Thyroid gland (tissue), 4 donors: ENCODE measurements around the gene DYNC1H1. TPM values are rescaled to one million over a fixed set of nuclear protein-coding genes. Genes with fewer than 3 reads are reported as not detected.

Source experiments
- DNase-seq, 2 donors: peaks; one replicate each; pipeline ENCODE4 v3.0.0-alpha.2; 2019
- H3K27ac ChIP-seq, 3 donors: fragments of 200-600 bp; sonication (generic); 1 replicate in 2 of 3; 2 replicates in 1 of 3; pipeline ENCODE4 v1.5.1; 2016 to 2019; ENCODE audit warnings: mild to moderate bottlenecking in 1 of 3, moderate library complexity in 1 of 3
- H3K27me3 ChIP-seq: fragments of 200-600 bp; sonication (generic); one replicate; pipeline ENCODE4 v1.5.1; 2019
- H3K36me3 ChIP-seq, 2 donors: fragments of 200-600 bp; sonication (generic); one replicate each; pipeline ENCODE4 v1.5.1; 2016 to 2019
- H3K4me1 ChIP-seq, 2 donors: fragments of 200-600 bp; sonication (generic); one replicate each; pipeline ENCODE4 v1.5.1; 2017 to 2019
- H3K4me3 ChIP-seq, 3 donors: fragments of 200-600 bp; sonication (generic); replicated peaks in 1 of 3; 1 replicate in 2 of 3; 2 replicates in 1 of 3; pipeline ENCODE4 v1.5.1; 2016; ENCODE audit warnings: mild to moderate bottlenecking in 1 of 3
- H3K9me3 ChIP-seq: fragments of 200-600 bp; sonication (generic); one replicate; pipeline ENCODE4 v1.5.1; 2017
- POLR2A ChIP-seq, 2 donors: fragments of 450-650 bp; IDR thresholded peaks; one replicate each; pipeline ENCODE4 v1.6.1; 2017; ENCODE audit warnings: antibody characterized with exemption in 2 of 2, mild to moderate bottlenecking in 2 of 2, moderate library complexity in 1 of 2
- WGBS, 2 donors: methylation state at CpG; one replicate each; pipeline ENCODE4 v1.1.5; 2017; 5-methylcytosine and 5-hydroxymethylcytosine counted together
- intact Hi-C: fragments of 100-400 bp; cut with DNase I; formaldehyde crosslinking; loops from one replicate; pipeline ENCODE4 v1.15.1; 2023
- total RNA-seq, 4 donors: library from RNA; depleted of rRNA; stranded (reverse); fragments of >200 nt; gene quantifications; one replicate each; pipeline ENCODE4 v1.2.3, GENCODE V29; 2016
- TF ChIP-seq, protein P1 (sequence below), 6 experiments: fragments of 200-600 bp in 3 of 6; fragments of 450-650 bp in 3 of 6; sonication (generic) in 3 of 6; IDR thresholded peaks; one replicate each; pipeline ENCODE4 v1.5.1; 2016 to 2019; ENCODE audit warnings: antibody characterized with exemption in 6 of 6, mild to moderate bottlenecking in 2 of 6, inconsistent platforms in 1 of 6, moderate library complexity in 1 of 6

DYNC1H1 gene
- total RNA-seq, 4 donors from 2014 or later = 464 to 818 (median 553) TPM

- WGBS, 2 donors = 0 to 4% methylated on average over 5 to 7 of the region's 106 CpGs
- no peaks in the 10 kb centered on the region for H3K9me3 ChIP-seq
- peak; percentile 96 to 99 for TF ChIP-seq POLR2A (IDR thresholded peaks at IDR 0.05)
- TF ChIP-seq, protein P1, sequence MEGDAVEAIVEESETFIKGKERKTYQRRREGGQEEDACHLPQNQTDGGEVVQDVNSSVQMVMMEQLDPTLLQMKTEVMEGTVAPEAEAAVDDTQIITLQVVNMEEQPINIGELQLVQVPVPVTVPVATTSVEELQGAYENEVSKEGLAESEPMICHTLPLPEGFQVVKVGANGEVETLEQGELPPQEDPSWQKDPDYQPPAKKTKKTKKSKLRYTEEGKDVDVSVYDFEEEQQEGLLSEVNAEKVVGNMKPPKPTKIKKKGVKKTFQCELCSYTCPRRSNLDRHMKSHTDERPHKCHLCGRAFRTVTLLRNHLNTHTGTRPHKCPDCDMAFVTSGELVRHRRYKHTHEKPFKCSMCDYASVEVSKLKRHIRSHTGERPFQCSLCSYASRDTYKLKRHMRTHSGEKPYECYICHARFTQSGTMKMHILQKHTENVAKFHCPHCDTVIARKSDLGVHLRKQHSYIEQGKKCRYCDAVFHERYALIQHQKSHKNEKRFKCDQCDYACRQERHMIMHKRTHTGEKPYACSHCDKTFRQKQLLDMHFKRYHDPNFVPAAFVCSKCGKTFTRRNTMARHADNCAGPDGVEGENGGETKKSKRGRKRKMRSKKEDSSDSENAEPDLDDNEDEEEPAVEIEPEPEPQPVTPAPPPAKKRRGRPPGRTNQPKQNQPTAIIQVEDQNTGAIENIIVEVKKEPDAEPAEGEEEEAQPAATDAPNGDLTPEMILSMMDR (IDR thresholded peaks at IDR 0.05) = peak in 2 of 6 experiments; percentile 23 to 29
- peak within 1 kb of the TSS; percentile 98 to 100 (median 100) for H3K27ac ChIP-seq
- peak within 1 kb of the TSS; percentile 53 to 94 (median 67) for H3K4me3 ChIP-seq
- no peaks in the 10 kb centered on the region for H3K27me3 ChIP-seq
- peaks cover 41 to 42% of the 10 kb centered on the region in 2 donors for H3K4me1 ChIP-seq
- DNase-seq = peak; percentile 90
- H3K36me3 ChIP-seq = peaks cover 31 to 34% of the 10 kb centered on the region in 2 donors
- intact Hi-C loops = no loop called here
These were observed 122.8 kb downstream of the DYNC1H1 start, which contains the start of gene HSP90AA1 for GRCh38 chr14:102086972-102087761. Gene HSP90AA1, minus strand, starts transcription at chr14:102087044. Its CDS starts 666 bp downstream, at chr14:102086378.

DNA sequence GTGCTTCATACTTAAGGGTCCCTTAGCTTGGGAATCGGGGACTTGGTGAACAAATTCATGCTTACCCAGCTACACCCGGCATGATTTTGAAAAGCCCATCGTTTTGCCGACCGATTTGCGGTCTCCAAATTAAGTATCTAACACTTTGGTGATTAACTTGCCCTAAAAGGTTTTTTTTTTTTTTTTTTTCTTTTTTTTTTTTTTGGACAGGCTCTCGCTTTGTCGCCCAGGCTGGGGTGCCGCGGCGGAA is 123.3 kb downstream of the DYNC1H1 start:
- intact Hi-C loops = no loop called here
- H3K27ac ChIP-seq = peak overlapping the region; percentile 98 to 100 (median 100)
- no peaks in the 10 kb centered on the region for H3K27me3 ChIP-seq
- H3K36me3 ChIP-seq = peaks cover 25 to 29% of the 10 kb centered on the region in 2 donors
- 7 to 15% methylated on average over 11 of the region's 11 CpGs for WGBS, 2 donors
- H3K4me1 ChIP-seq = peaks cover 41 to 42% of the 10 kb centered on the region in 2 donors
- peak overlapping the region in 2 of 3 donors; percentile 67 to 74 for H3K4me3 ChIP-seq
- TF ChIP-seq, protein P1 (IDR thresholded peaks at IDR 0.05) = no peak
- no peak for TF ChIP-seq POLR2A (IDR thresholded peaks at IDR 0.05)
- DNase-seq = no peak
- H3K9me3 ChIP-seq = no peaks in the 10 kb centered on the region

- peaks cover 20 to 24% of the 10 kb centered on the region in 2 donors for H3K36me3 ChIP-seq
- H3K4me1 ChIP-seq = peaks cover 39 to 41% of the 10 kb centered on the region in 2 donors
- TF ChIP-seq POLR2A (IDR thresholded peaks at IDR 0.05) = peak in 1 of 2 donors; percentile 22
- TF ChIP-seq, protein P1 (IDR thresholded peaks at IDR 0.05) = no peak
- intact Hi-C loops = no loop called here
- no peaks in the 10 kb centered on the region for H3K27me3 ChIP-seq
- H3K4me3 ChIP-seq = peak overlapping the region in 2 of 3 donors; percentile 67 to 74
- WGBS, 2 donors = 41 to 46% methylated on average over 32 to 39 of the region's 39 CpGs
- H3K9me3 ChIP-seq = no peaks in the 10 kb centered on the region
- H3K27ac ChIP-seq = peak overlapping the region; percentile 98 to 100 (median 100)
- DNase-seq = peak; percentile 30 to 37
These were observed 123.8 kb downstream of the DYNC1H1 start for GRCh38 chr14:102088012-102088792.

GRCh38 chr14:102089621-102090343 is 125.4 kb downstream of the DYNC1H1 start:
- H3K27ac ChIP-seq = no peak overlapping the region
- H3K4me1 ChIP-seq = peaks cover 25 to 30% of the 10 kb centered on the region in 2 donors
- no peak overlapping the region for H3K4me3 ChIP-seq
- 65 to 73% methylated on average over 11 of the region's 11 CpGs for WGBS, 2 donors
- H3K36me3 ChIP-seq = peaks cover 4 to 8% of the 10 kb centered on the region in 2 donors
- H3K27me3 ChIP-seq = no peaks in the 10 kb centered on the region
- peak in 1 of 2 donors; percentile 18 for DNase-seq
- intact Hi-C loops = loop anchor here (10.0 kb wide), 2 partner anchors 45 to 125 kb away; partner anchors contain the start of gene DYNC1H1
- no peak for TF ChIP-seq POLR2A (IDR thresholded peaks at IDR 0.05)
- TF ChIP-seq, protein P1 (IDR thresholded peaks at IDR 0.05) = no peak
- H3K9me3 ChIP-seq = no peaks in the 10 kb centered on the region
